SJSA1 (cell line): ENCODE results near the gene SPACA7. TPM values are rescaled to one million over a fixed set of nuclear protein-coding genes. Genes with fewer than 3 reads are reported as not detected.

ENCODE experiments used
- DNase-seq, 2 experiments: peaks; one replicate each; pipeline ENCODE4 v3.0.0-alpha.2; 2015 to 2020; ENCODE audit warnings: low spot score in 2 of 2, low read depth in 1 of 2
- H3K27ac ChIP-seq: fragments of 250-450 bp; sonication (Bioruptor Pico); 2 replicates; pipeline ENCODE4 v1.5.1; 2020; ENCODE audit warnings: mild to moderate bottlenecking, moderate library complexity
- H3K27me3 ChIP-seq: fragments of 250-450 bp; sonication (Bioruptor Pico); replicated peaks from 2 replicates; pipeline ENCODE4 v1.5.1; 2020; ENCODE audit warnings: mild to moderate bottlenecking, moderate library complexity
- H3K36me3 ChIP-seq: fragments of 250-450 bp; sonication (Bioruptor Pico); 2 replicates; pipeline ENCODE4 v1.5.1; 2020; ENCODE audit warnings: mild to moderate bottlenecking
- H3K4me1 ChIP-seq: fragments of 250-450 bp; sonication (Bioruptor Pico); replicated peaks from 2 replicates; pipeline ENCODE4 v1.6.1; 2021; ENCODE audit warnings: mild to moderate bottlenecking
- H3K4me3 ChIP-seq: fragments of 250-450 bp; sonication (Bioruptor Pico); 2 replicates; pipeline ENCODE4 v1.5.1; 2020; ENCODE audit warnings: mild to moderate bottlenecking
- H3K9me3 ChIP-seq: fragments of 250-450 bp; sonication (Bioruptor Pico); replicated peaks from 2 replicates; pipeline ENCODE4 v1.5.1; 2020; ENCODE audit warnings: mild to moderate bottlenecking
- total RNA-seq: library from RNA; depleted of rRNA; stranded (reverse); fragments of >200 nt; shearing (Covaris generic); gene quantifications from 2 replicates; pipeline ENCODE4 v1.2.3, GENCODE V29; 2014

Gene SPACA7
- total RNA-seq, 1 experiment from 2014 or later, result not detected

- H3K4me3 ChIP-seq, result no peak overlapping the region
- no peak for DNase-seq
- no peaks in the 10 kb centered on the region for H3K4me1 ChIP-seq
- no peaks in the 10 kb centered on the region; the same call in 1 of the 2 replicates for H3K9me3 ChIP-seq
- H3K27ac ChIP-seq, result no peak overlapping the region
- H3K36me3 ChIP-seq, result no peaks in the 10 kb centered on the region
- H3K27me3 ChIP-seq, result peaks cover 80% of the 10 kb centered on the region
Observed at GRCh38 chr13:112462408-112462807, 86.3 kb downstream of the SPACA7 start.

GRCh38 chr13:112464720-112465119, 88.6 kb downstream of the SPACA7 start:
- Histone ChIP-seq H3K27me3 (peaks cover 81% of the 10 kb centered on the region), H3K4me1 (no peaks in the 10 kb centered on the region), H3K36me3 (no peaks in the 10 kb centered on the region), H3K9me3 (no peaks in the 10 kb centered on the region; the same call in 1 of the 2 replicates), H3K4me3 (no peak overlapping the region), H3K27ac (no peak overlapping the region)
- no peak for DNase-seq

GRCh38 chr13:112465251-112466131, 89.3 kb downstream of the SPACA7 start:
- peaks cover 85% of the 10 kb centered on the region for H3K27me3 ChIP-seq
- H3K4me1 ChIP-seq, result no peaks in the 10 kb centered on the region
- no peak for DNase-seq
- no peaks in the 10 kb centered on the region for H3K36me3 ChIP-seq
- H3K9me3 ChIP-seq, result no peaks in the 10 kb centered on the region
- no peak overlapping the region for H3K27ac ChIP-seq
- H3K4me3 ChIP-seq, result no peak overlapping the region

GRCh38 chr13:112466132-112467058, 90.2 kb downstream of the SPACA7 start:
- Histone ChIP-seq H3K4me3 (no peak overlapping the region), H3K36me3 (no peaks in the 10 kb centered on the region), H3K27me3 (peaks cover 88% of the 10 kb centered on the region), H3K9me3 (no peaks in the 10 kb centered on the region), H3K4me1 (no peaks in the 10 kb centered on the region), H3K27ac (no peak overlapping the region)
- DNase-seq, result no peak

GRCh38 chr13:112467236-112467635, 91.1 kb downstream of the SPACA7 start:
- no peak for DNase-seq
- Histone ChIP-seq H3K27me3 (peaks cover 86% of the 10 kb centered on the region), H3K4me3 (no peak overlapping the region), H3K27ac (no peak overlapping the region), H3K9me3 (no peaks in the 10 kb centered on the region), H3K36me3 (no peaks in the 10 kb centered on the region), H3K4me1 (no peaks in the 10 kb centered on the region)

GRCh38 chr13:112468069-112468468, 91.9 kb downstream of the SPACA7 start:
- Histone ChIP-seq H3K4me1 (no peaks in the 10 kb centered on the region), H3K9me3 (no peaks in the 10 kb centered on the region), H3K36me3 (no peaks in the 10 kb centered on the region), H3K4me3 (no peak overlapping the region), H3K27ac (no peak overlapping the region), H3K27me3 (peaks cover 86% of the 10 kb centered on the region)
- DNase-seq, result no peak

GRCh38 chr13:112469071-112469745, 93.1 kb downstream of the SPACA7 start:
- Histone ChIP-seq H3K27ac (no peak overlapping the region), H3K4me1 (no peaks in the 10 kb centered on the region), H3K9me3 (no peaks in the 10 kb centered on the region), H3K4me3 (no peak overlapping the region), H3K36me3 (no peaks in the 10 kb centered on the region), H3K27me3 (peaks cover 74% of the 10 kb centered on the region)
- DNase-seq, result no peak

- H3K27ac ChIP-seq, result no peak overlapping the region
- DNase-seq, result no peak
- H3K27me3 ChIP-seq, result peaks cover 33% of the 10 kb centered on the region
- no peaks in the 10 kb centered on the region for H3K4me1 ChIP-seq
- no peak overlapping the region for H3K4me3 ChIP-seq
- no peaks in the 10 kb centered on the region for H3K36me3 ChIP-seq
- no peaks in the 10 kb centered on the region for H3K9me3 ChIP-seq
Observed at GRCh38 chr13:112473818-112474217, 97.7 kb downstream of the SPACA7 start.

- Histone ChIP-seq H3K27me3 (peaks cover 22% of the 10 kb centered on the region), H3K36me3 (no peaks in the 10 kb centered on the region), H3K27ac (no peak overlapping the region), H3K4me1 (no peaks in the 10 kb centered on the region), H3K4me3 (no peak overlapping the region), H3K9me3 (no peaks in the 10 kb centered on the region)
- DNase-seq, result no peak
Observed at GRCh38 chr13:112474869-112475268, 98.7 kb downstream of the SPACA7 start.

- DNase-seq, result no peak
- no peaks in the 10 kb centered on the region for H3K36me3 ChIP-seq
- H3K4me3 ChIP-seq, result no peak overlapping the region
- H3K27me3 ChIP-seq, result peaks cover 19% of the 10 kb centered on the region
- H3K9me3 ChIP-seq, result no peaks in the 10 kb centered on the region
- H3K27ac ChIP-seq, result no peak overlapping the region
- H3K4me1 ChIP-seq, result no peaks in the 10 kb centered on the region
Observed at GRCh38 chr13:112475889-112476288, 99.7 kb downstream of the SPACA7 start.

GRCh38 chr13:112477070-112477619, 101.0 kb downstream of the SPACA7 start:
- H3K27ac ChIP-seq, result no peak overlapping the region
- no peak for DNase-seq
- no peak overlapping the region for H3K4me3 ChIP-seq
- H3K36me3 ChIP-seq, result no peaks in the 10 kb centered on the region
- H3K9me3 ChIP-seq, result no peaks in the 10 kb centered on the region
- H3K4me1 ChIP-seq, result peaks cover 7% of the 10 kb centered on the region
- peaks cover 11% of the 10 kb centered on the region for H3K27me3 ChIP-seq

GRCh38 chr13:112479389-112479788, 103.2 kb downstream of the SPACA7 start:
- Histone ChIP-seq H3K27ac (no peak overlapping the region), H3K27me3 (peaks cover 3% of the 10 kb centered on the region), H3K4me3 (no peak overlapping the region), H3K36me3 (no peaks in the 10 kb centered on the region), H3K9me3 (no peaks in the 10 kb centered on the region), H3K4me1 (peaks cover 10% of the 10 kb centered on the region)
- DNase-seq, result no peak

- no peak overlapping the region for H3K4me3 ChIP-seq
- peaks cover 3% of the 10 kb centered on the region for H3K27me3 ChIP-seq
- H3K36me3 ChIP-seq, result peaks cover 12% of the 10 kb centered on the region
- H3K9me3 ChIP-seq, result no peaks in the 10 kb centered on the region
- H3K27ac ChIP-seq, result no peak overlapping the region
- H3K4me1 ChIP-seq, result peaks cover 10% of the 10 kb centered on the region
- peak in 1 of 2 experiments; percentile 36 for DNase-seq
Observed at GRCh38 chr13:112481458-112481857, 105.3 kb downstream of the SPACA7 start.
